GM18520 (cell line): ENCODE results near the gene VWA1.
A peak's percentile ranks its signal among the peaks of the same experiment; 100 is the strongest.

ENCODE experiments used
- ATAC-seq: cut with Tn5 transposase; IDR thresholded peaks from one replicate; pipeline ENCODE4 v1.9.1; 2021; ENCODE audit not compliant: unreplicated experiment

Gene VWA1

DNA sequence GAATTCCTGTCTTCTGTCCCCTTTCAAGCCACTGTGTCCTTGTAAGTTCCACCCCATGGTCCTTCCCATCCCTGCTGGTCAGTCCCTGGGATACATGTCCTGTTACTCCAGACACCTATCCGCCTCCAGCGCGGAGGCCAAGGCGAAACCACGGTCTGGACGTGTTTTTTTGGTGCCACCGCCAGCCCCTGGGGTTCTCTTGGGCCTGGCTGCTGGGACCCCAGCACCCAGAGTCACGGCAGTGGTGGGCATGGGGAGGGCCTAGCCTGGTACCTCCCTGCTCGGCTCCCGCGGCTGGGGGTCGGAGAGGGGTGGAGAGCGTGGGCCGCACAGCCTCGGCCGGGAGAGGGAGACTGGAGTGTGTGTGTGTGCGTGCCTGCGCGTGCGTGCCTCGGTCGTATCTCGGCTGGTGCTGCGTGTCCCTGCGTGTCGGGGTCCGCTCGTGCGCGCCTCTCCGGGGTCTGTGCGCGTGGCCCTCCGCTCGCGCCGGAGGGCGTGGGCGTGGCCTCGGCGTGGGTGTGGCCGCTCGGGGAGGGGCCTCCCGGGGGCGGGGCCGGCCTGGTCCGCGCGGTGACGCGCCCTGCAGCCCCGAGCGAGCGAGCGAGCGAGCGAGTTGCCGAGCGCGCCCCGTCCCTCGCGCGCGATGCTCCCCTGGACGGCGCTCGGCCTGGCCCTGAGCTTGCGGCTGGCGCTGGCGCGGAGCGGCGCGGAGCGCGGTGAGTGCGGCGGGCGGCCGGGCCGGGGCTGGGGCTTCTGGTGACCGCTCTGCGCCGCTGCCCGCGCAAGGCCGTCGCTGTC, at the start of gene VWA1:
Gene VWA1 (plus strand): TSS at position 585 of the 798 bp plus-strand sequence. CDS start 59 bp downstream, at position 644.
- no peak for ATAC-seq

GRCh38 chr1:1385931-1386330, 49.6 kb upstream of the VWA1 start:
- no peak for ATAC-seq

GRCh38 chr1:1387098-1388077, 48.1 kb upstream of the VWA1 start:
- ATAC-seq: no peak

- ATAC-seq: no peak
Measured at GRCh38 chr1:1388078-1388472, 47.4 kb upstream of the VWA1 start.

- no peak for ATAC-seq
Measured at GRCh38 chr1:1390675-1391074, 44.8 kb upstream of the VWA1 start.

- no peak for ATAC-seq
Measured at GRCh38 chr1:1391225-1391624, 44.3 kb upstream of the VWA1 start.

GRCh38 chr1:1393014-1393413, 42.5 kb upstream of the VWA1 start:
- ATAC-seq: no peak

- no peak for ATAC-seq
Measured at GRCh38 chr1:1393428-1393827, 42.1 kb upstream of the VWA1 start.

- ATAC-seq: no peak
Measured at GRCh38 chr1:1394116-1394515, 41.4 kb upstream of the VWA1 start.

DNA sequence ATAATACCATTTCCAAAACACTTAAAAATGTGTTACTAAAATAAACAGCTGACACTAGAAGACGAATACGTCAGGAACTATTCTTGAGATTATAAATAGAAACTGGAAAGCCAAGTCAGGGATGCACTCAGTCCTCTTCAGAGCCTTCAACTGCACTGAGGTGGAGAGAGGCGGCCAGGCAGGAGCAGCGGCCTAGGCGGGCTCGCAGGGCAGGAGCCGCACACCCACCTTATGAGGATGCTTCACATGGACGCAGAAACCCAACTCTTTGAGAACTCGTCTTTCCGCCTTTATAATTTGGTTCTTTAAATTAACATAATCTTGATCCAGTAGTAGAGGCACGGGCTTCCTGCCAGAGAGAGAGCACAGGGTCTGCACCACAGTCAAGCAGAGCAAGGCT, 40.3 kb upstream of the VWA1 start:
- ATAC-seq: no peak

DNA sequence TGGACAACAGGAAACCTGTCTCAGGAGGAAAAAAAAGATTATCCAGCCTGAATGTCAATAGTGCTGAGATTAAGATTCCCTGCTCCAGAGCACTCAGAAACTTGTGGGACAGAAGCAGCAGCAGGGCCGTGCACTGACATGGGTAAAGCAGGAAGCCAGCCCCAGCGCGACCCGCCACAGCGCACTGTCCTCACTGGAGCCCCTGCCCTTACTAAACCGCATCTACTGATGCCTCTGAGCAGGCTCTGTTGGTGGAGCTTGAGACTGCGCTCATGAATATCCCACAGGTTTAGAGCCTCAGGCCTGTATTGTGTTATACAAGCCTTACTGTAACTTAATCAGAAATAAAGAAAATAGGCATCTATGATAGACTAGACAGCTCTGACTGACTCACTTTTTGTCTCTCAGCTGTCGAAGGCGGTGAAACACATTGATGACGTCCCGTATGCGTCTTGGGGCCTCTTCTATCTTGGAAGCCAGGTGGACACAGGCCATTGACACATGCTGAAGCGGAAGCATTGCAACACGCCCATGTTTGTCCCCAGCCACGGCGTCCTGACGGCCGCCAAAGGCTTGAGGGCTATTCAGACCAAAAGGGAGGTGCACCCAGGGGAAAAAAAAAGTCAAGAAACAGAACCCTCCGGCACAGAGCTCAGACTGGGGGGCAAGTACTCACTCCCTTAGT, 37.5 kb upstream of the VWA1 start:
- ATAC-seq: no peak

- ATAC-seq: peak; percentile 9
Measured at GRCh38 chr1:1398677-1399186, 36.8 kb upstream of the VWA1 start.

DNA sequence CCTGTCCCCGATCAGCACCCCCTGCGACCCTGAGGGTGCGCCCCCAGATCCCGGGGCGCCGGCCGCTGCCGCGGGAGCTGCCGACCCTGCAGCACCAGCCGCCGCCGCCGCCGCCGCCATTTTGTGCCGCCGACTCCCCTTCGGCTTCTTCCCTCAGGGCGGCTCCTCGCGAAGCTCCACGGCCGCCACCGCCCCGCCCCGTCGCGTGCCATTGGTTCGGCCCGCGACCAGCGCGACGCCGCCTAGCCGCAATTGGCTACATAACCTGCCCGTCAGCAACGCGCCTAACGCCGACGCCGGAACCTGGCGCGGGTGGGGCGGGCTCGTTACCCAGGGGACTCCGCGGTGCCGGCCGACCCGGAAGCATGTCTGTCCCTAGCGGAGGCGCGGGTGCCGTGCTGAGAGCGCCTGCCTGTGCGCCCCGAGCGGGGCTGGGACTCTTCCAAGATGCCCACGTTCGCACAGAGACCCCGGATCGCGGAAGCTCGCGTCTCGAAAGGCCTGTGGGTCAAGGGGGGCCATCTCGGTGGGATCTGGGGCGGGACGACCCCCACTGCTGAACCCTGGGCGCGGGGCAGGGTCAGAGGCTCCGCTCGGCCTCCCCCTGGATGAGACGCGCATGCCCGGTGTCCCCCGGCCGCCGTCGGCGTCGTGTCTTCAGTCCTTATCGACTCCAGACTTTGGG, 36.2 kb upstream of the VWA1 start, which contains the start of gene CCNL2:
Gene CCNL2 (minus strand): TSS at position 149 of the 685 bp plus-strand sequence. CDS start 29 bp downstream, at position 120.
- ATAC-seq: peak; percentile 94

- ATAC-seq: no peak
Measured at GRCh38 chr1:1399872-1400575, 35.5 kb upstream of the VWA1 start.

DNA sequence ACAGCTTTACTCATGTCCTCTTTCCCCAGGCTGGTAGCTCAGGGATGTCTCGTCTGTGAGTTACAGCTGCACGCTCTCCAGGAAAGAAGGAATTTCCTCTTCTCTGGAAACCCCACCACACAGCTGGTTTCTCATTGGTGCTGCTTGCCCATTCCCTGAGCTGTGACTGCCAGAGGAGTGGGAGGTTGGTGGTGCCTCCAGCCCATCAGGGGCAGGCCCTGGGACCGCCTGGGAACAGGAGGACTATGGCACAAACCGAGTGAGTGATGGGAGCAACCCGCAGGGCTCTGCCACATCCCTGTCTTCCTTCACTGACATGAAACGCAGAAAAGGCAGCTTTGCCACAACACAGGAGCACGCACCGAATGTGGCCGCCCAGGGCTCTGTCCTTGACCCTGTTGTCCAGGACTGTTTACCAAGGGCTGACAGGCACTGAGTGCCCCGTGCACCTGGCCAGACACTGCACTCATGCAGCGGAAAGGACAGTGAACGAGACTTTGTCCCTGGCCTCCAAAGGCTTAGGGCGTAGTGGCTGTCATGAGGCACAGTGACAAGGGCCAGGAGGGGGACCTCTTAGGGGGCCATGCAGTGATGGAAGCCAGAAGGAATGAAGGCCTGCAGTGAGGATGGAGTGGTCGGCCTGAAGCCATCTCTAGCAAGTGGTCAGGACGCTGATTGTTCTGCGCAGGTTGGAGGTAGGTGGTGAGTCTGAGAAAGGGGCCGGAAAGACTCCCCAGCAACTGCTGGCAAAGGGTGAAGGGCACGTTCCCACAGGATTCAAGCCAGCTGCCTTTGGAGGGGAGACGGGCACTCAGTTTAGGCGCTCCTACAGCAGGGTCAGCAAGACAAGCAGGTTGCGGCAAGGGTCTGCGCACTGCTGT, 34.7 kb upstream of the VWA1 start:
- ATAC-seq: no peak

GRCh38 chr1:1401457-1402010, 34.0 kb upstream of the VWA1 start:
- ATAC-seq: no peak

DNA sequence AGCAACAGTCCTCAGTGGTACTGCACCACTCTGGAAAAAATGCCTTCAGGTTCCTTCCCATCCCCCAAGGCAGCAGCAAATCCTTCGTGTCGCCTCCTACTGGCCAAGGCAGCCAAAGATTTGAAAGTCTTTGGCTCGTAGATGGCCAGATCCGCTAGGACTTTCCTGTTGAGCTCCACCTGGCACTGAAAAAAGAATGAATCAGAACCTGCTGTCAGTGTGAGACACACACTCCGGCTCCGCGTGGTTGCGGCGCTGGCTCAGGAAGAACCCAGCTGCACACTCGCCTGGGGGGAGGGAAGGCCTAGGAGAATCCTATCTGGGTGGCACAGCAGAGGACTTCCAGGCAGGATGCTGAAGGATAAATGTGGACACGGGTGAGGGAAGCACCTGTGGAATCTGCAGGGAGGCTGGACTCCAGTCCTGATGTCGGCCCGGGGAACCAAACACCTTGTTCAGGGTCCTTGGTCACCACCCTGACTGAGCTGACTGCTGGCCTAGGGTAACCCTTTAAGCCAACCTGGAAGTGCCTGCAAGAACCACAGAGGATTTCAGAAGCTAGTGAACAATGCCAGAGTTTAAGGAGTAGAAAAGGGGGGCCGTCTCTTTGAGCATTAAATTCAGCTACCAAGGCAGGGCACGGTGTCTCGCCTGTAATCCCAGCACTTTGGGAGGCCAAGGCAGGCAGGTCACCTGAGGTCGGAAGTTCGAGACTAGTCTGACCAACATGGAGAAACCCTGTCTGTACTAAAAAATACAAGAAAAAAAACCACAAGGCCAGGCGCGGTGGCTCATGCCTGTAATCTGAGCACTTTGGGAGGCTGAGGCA, 33.2 kb upstream of the VWA1 start:
- ATAC-seq: no peak
